ENCODE measurements around the gene PSMB8.
"Not testable (repeated sequence)": the region's sequence is repeated elsewhere in the genome, so short reads cannot be mapped to it uniquely, and the experiment has no call there.

DNA sequence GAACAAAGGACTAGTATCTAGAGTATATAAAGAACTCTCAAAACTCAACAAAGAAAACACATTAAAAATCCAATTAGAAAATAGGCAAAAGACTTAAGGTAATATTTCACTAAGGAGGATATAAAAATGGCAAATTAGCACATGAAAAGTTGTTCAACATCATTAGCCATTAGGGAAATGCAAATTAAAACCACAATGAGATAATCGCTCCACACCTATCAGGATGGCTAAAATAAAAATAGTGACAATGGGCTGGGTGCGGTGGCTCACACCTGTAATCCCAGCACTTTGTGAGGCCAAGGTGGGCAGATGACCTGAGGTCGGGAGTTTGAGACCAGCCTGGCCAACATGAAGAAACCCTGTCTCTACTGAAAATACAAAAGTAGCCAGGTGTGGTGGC, 37.1 kb upstream of the PSMB8 start:
- not testable (repeated sequence) for TF ChIP-seq POLR2A (IDR thresholded peaks at IDR 0.05; ENCODE audit: low read length); GATA1 (IDR thresholded peaks at IDR 0.05; ENCODE audit: low read depth, low read length)

Measured in erythroblast (primary cell).